Measurements from ENCODE around the gene MARCHF7. TPM values are rescaled to one million over a fixed set of nuclear protein-coding genes. Genes with fewer than 3 reads are reported as not detected.

MARCHF7 gene, protein sequence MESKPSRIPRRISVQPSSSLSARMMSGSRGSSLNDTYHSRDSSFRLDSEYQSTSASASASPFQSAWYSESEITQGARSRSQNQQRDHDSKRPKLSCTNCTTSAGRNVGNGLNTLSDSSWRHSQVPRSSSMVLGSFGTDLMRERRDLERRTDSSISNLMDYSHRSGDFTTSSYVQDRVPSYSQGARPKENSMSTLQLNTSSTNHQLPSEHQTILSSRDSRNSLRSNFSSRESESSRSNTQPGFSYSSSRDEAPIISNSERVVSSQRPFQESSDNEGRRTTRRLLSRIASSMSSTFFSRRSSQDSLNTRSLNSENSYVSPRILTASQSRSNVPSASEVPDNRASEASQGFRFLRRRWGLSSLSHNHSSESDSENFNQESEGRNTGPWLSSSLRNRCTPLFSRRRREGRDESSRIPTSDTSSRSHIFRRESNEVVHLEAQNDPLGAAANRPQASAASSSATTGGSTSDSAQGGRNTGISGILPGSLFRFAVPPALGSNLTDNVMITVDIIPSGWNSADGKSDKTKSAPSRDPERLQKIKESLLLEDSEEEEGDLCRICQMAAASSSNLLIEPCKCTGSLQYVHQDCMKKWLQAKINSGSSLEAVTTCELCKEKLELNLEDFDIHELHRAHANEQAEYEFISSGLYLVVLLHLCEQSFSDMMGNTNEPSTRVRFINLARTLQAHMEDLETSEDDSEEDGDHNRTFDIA
- total RNA-seq (2016; rRNA removed; fragmentation: Illumina TruSeq; extraction: Trizol) (88.5 and 156 TPM in 2 replicates), polyA plus RNA-seq (2011; rRNA removed) (32.8 and 33.2 TPM in 2 replicates), polyA minus RNA-seq (2011; rRNA and poly(A)+ RNA removed; ENCODE audit: low replicate concordance) (14.0 and 17.7 TPM in 2 replicates), Bru-seq, nascent RNA (percentile 98 among the genes with signal in this experiment), BruChase-seq, experiment 1, labeled RNA remaining after a 6-hour chase (percentile 92 among the genes with signal in this experiment), BruChase-seq, experiment 2, labeled RNA remaining after a 2-hour chase (percentile 98 among the genes with signal in this experiment)
- 27.0 and 32.4 TPM in 2 replicates for total RNA-seq (2016; cell fraction: cytosol; rRNA removed; fragmentation: Illumina TruSeq; extraction: Trizol; ENCODE audit: low read depth)
- 91.7 and 146 TPM in 2 replicates for total RNA-seq (2016; cell fraction: insoluble cytoplasmic fraction; rRNA removed; fragmentation: Illumina TruSeq; extraction: Trizol)
- 57.4 and 74.7 TPM in 2 replicates for total RNA-seq (2016; cell fraction: membrane; rRNA removed; fragmentation: Illumina TruSeq; extraction: Trizol)
- total RNA-seq (2016; cell fraction: nucleus; rRNA removed; fragmentation: Illumina TruSeq; extraction: Trizol), result 74.2 and 77.1 TPM in 2 replicates
- polyA plus RNA-seq (2011; cell fraction: cytosol; rRNA removed), result 13.5 and 21.8 TPM in 2 replicates
- 19.1 and 33.0 TPM in 2 replicates for polyA plus RNA-seq (2011; cell fraction: nucleus; rRNA removed)
- 47.2 and 54.7 TPM in 2 replicates for polyA plus RNA-seq (2012)
- 3.1 and 4.7 TPM in 2 replicates for polyA plus RNA-seq (2016; cell fraction: cytosol; fragmentation: Illumina TruSeq; extraction: Trizol; ENCODE audit: low read depth)
- polyA plus RNA-seq (2016; cell fraction: insoluble cytoplasmic fraction; fragmentation: Illumina TruSeq; extraction: Trizol; ENCODE audit: low read depth), result 124 and 129 TPM in 2 replicates
- 12.6 and 14.7 TPM in 2 replicates for polyA plus RNA-seq (2016; cell fraction: membrane; fragmentation: Illumina TruSeq; extraction: Trizol; ENCODE audit: low read depth)
- polyA plus RNA-seq (2016; cell fraction: nucleus; fragmentation: Illumina TruSeq; extraction: Trizol; ENCODE audit: insufficient read depth, low read depth), result 114 and 121 TPM in 2 replicates
- polyA minus RNA-seq (2011; cell fraction: cytosol; rRNA and poly(A)+ RNA removed), result 43.7 and 49.3 TPM in 2 replicates
- polyA minus RNA-seq (2011; cell fraction: nucleus; rRNA and poly(A)+ RNA removed), result 104 and 120 TPM in 2 replicates
- long read RNA-seq, experiment 1, full-length matches to known transcripts, result 8 of 33 reads
- long read RNA-seq, experiment 1, partial matches to known transcripts, result 7 of 33 reads
- long read RNA-seq, experiment 1, other reads (novel, unspliced or antisense), result 18 of 33 reads
- long read RNA-seq, experiment 2, full-length matches to known transcripts, result 1 of 29 reads
- long read RNA-seq, experiment 2, partial matches to known transcripts, result 0 of 29 reads
- long read RNA-seq, experiment 2, other reads (novel, unspliced or antisense), result 28 of 29 reads

DNA sequence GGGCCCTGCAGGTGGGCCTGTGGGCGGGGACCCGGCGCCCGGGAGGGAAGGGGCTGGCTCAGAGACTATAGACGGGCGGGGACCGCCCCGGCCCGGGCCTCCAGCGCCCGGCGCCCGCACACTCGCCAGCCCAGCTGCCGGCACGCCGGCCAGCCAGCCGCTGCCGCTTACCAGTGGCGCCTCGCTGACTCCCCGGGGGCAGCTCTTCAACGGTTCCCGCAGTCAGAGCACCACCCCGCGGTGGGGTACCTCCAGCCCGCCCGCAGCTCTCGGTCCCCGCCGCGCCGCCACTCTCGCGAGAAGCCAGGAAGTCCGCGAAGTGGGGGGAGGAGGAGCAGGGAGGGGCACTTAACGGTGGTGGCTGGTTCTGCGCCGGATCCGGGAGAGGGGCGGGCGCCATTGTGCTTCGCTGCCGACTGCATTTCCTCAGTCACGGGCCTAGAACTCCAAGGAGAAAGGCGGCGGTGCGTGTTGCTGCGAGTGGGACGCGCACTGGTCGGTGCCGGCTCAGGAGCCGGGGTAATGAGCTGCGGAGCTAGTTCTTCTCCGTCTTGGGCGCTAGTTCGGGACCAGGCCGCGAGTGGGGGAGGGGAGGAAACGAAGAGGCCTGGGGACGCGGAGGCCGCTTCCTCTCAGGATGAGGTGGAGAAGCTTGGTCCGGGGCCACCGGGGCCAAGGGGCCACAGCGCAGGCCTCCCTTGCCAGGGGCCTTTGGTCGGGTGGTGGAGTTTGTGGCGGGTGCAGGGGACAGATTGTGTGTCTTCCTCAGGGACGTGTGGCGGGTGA is at the start of gene MARCHF7:
Gene MARCHF7 (plus strand): TSS at position 364 of the 786 bp plus-strand sequence. CDS start 16,517 bp downstream, outside the sequence.
- peak within 1 kb of the TSS; percentile 94 for H3K27ac ChIP-seq (ENCODE audit: extremely low read length, insufficient read depth, low read length)
- DNase-seq (ENCODE audit: low spot score) (peak; percentile 95), FAIRE-seq (peak; percentile 4), ATAC-seq (peak; percentile 97)
- no peaks in the 10 kb centered on the region; a peak in 1 of 5 replicates for H3K27me3 ChIP-seq (ENCODE audit: control insufficient read depth in 1 of 2, insufficient read depth in 2 of 2, low read length in 2 of 2)
- CTCF ChIA-PET (ENCODE audit: low intra/inter-chr PET ratio, low total read pairs), result interaction anchor here (1.0 kb wide), 1 partner anchor 155 kb away, joined by 3 read pairs; no protein-coding TSS in a partner anchor
- H3K36me3 ChIP-seq (replicated peaks in 1 of 2; ENCODE audit: control insufficient read depth in 1 of 2, insufficient read depth in 2 of 2, low read length in 2 of 2), result peaks cover 4 to 21% of the 10 kb centered on the region in 2 experiments; a peak in 4 of 5 replicates
- in situ Hi-C loops (cut with HindIII; ENCODE audit: extremely low pct_ligation_motif_present, low pct_unique_long_range_greater_than_20kb) (no loop called here), intact Hi-C loops (cut with micrococcal nuclease; ENCODE audit: unreplicated experiment) (loop anchor here (1.0 to 10.0 kb wide), 6 partner anchors 85 to 426 kb away; partner anchors contain the start of genes BAZ2B, CD302 and WDSUB1)
- H3K4me3 ChIP-seq (replicated peaks in 1 of 3; ENCODE audit: insufficient read depth in 1 of 3, low read depth in 2 of 3, low read length in 3 of 3), result peak within 1 kb of the TSS; percentile 87 to 99 (median 99)
- peaks cover 50% of the 10 kb centered on the region for H3K79me2 ChIP-seq (ENCODE audit: insufficient read depth, low read length)
- peak within 1 kb of the TSS; percentile 97 for H2AFZ ChIP-seq (ENCODE audit: low read length)
- H3K9me3 ChIP-seq (ENCODE audit: low read length), result no peaks in the 10 kb centered on the region
- peak within 1 kb of the TSS; percentile 80 for H3K4me2 ChIP-seq (ENCODE audit: low read depth, low read length)
- H3K9ac ChIP-seq (ENCODE audit: insufficient read depth, low read depth, low read length), result peak within 1 kb of the TSS; percentile 96
- H3K4me1 ChIP-seq (ENCODE audit: insufficient read depth, low read length), result peaks cover 37% of the 10 kb centered on the region
- BruUV-seq (replicated peaks), result no TSS peak
- POLR2A ChIA-PET, result interaction anchor here (0.6 to 1.9 kb wide), 30 partner anchors 9 to 744 kb away, joined by 3 to 66 read pairs (median 4); partner anchors contain the start of genes BAZ2B, CD302, TANC1 and WDSUB1
- peaks cover 45% of the 10 kb centered on the region for H4K20me1 ChIP-seq (ENCODE audit: insufficient read depth, low read length)
- 1% methylated on average over 45 of the region's 72 CpGs for WGBS (ENCODE audit: low lambda C conversion rate)
- TF ChIP-seq ZNF256 (CRISPR knock-in tag; conservative IDR thresholded peaks at IDR 0.05), result peak; percentile 70; the same call in 1 of the 2 replicates
- TF ChIP-seq, protein P1, sequence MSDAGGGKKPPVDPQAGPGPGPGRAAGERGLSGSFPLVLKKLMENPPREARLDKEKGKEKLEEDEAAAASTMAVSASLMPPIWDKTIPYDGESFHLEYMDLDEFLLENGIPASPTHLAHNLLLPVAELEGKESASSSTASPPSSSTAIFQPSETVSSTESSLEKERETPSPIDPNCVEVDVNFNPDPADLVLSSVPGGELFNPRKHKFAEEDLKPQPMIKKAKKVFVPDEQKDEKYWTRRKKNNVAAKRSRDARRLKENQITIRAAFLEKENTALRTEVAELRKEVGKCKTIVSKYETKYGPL (CRISPR knock-in tag; IDR thresholded peaks at IDR 0.05), result no peak; the same call in 1 of the 2 replicates
- TF ChIP-seq ZNF562 (CRISPR knock-in tag; IDR thresholded peaks at IDR 0.05; ENCODE audit: borderline replicate concordance), result 0 out of 2 replicates have a peak, but pooled peaks have one; percentile 44
- TF ChIP-seq FOXA3 (CRISPR knock-in tag; IDR thresholded peaks at IDR 0.05), result peak; percentile 81
- TF ChIP-seq, protein P2, sequence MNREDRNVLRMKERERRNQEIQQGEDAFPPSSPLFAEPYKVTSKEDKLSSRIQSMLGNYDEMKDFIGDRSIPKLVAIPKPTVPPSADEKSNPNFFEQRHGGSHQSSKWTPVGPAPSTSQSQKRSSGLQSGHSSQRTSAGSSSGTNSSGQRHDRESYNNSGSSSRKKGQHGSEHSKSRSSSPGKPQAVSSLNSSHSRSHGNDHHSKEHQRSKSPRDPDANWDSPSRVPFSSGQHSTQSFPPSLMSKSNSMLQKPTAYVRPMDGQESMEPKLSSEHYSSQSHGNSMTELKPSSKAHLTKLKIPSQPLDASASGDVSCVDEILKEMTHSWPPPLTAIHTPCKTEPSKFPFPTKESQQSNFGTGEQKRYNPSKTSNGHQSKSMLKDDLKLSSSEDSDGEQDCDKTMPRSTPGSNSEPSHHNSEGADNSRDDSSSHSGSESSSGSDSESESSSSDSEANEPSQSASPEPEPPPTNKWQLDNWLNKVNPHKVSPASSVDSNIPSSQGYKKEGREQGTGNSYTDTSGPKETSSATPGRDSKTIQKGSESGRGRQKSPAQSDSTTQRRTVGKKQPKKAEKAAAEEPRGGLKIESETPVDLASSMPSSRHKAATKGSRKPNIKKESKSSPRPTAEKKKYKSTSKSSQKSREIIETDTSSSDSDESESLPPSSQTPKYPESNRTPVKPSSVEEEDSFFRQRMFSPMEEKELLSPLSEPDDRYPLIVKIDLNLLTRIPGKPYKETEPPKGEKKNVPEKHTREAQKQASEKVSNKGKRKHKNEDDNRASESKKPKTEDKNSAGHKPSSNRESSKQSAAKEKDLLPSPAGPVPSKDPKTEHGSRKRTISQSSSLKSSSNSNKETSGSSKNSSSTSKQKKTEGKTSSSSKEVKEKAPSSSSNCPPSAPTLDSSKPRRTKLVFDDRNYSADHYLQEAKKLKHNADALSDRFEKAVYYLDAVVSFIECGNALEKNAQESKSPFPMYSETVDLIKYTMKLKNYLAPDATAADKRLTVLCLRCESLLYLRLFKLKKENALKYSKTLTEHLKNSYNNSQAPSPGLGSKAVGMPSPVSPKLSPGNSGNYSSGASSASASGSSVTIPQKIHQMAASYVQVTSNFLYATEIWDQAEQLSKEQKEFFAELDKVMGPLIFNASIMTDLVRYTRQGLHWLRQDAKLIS (CRISPR knock-in tag; IDR thresholded peaks at IDR 0.05), result peak; percentile 90; the same call in 1 of the 2 replicates
- peak; percentile 42; the same call in 1 of the 2 replicates for TF ChIP-seq ZFAT (CRISPR knock-in tag; conservative IDR thresholded peaks at IDR 0.05)
- TF ChIP-seq TARDBP (CRISPR knock-in tag; IDR thresholded peaks at IDR 0.05), result peak; percentile 94
- TF ChIP-seq MIXL1 (CRISPR knock-in tag; IDR thresholded peaks at IDR 0.05), result peak; percentile 95
- TF ChIP-seq RCOR2 (CRISPR knock-in tag; IDR thresholded peaks at IDR 0.05), result no peak
- peak; percentile 77 for TF ChIP-seq FOXJ3 (CRISPR knock-in tag; IDR thresholded peaks at IDR 0.05; ENCODE audit: borderline replicate concordance)
